AG09309 (cell line): Measurements from ENCODE around the gene MMP15.

Source experiments
- DNase-seq: peaks from one replicate; pipeline ENCODE4 v3.0.0-alpha.2; 2010; ENCODE audit warnings: low read depth
- H3K4me3 ChIP-seq: 2 replicates; pipeline ENCODE4 v1.5.1; 2011; ENCODE audit warnings: mild to moderate bottlenecking, low read depth, low read length, moderate library complexity; ENCODE audit not compliant: control insufficient read depth
- CTCF ChIP-seq: IDR thresholded peaks from 2 replicates; pipeline ENCODE4 v1.5.1; 2011; ENCODE audit warnings: mild to moderate bottlenecking, low read depth, low read length, inconsistent platforms; ENCODE audit not compliant: insufficient read depth, control insufficient read depth; ENCODE audit errors: missing control alignments

The MMP15 gene

GRCh38 chr16:58045096-58045495, 19.5 kb downstream of the MMP15 start:
- H3K4me3 ChIP-seq: no peak overlapping the region
- no peak for DNase-seq
- no peak for TF ChIP-seq CTCF

- no peak for TF ChIP-seq CTCF
- no peak for DNase-seq
Observed at GRCh38 chr16:58046054-58046881, 20.7 kb downstream of the MMP15 start.

GRCh38 chr16:58046936-58047335, 21.4 kb downstream of the MMP15 start:
- DNase-seq: no peak
- TF ChIP-seq CTCF: no peak
- no peak overlapping the region for H3K4me3 ChIP-seq

More at GRCh38 chr16:58046054-58046881, 20.7 kb downstream of the MMP15 start:
- no peak overlapping the region for H3K4me3 ChIP-seq

GRCh38 chr16:58047557-58048348, 22.2 kb downstream of the MMP15 start:
- no peak for TF ChIP-seq CTCF
- no peak overlapping the region for H3K4me3 ChIP-seq
- DNase-seq: no peak

DNA sequence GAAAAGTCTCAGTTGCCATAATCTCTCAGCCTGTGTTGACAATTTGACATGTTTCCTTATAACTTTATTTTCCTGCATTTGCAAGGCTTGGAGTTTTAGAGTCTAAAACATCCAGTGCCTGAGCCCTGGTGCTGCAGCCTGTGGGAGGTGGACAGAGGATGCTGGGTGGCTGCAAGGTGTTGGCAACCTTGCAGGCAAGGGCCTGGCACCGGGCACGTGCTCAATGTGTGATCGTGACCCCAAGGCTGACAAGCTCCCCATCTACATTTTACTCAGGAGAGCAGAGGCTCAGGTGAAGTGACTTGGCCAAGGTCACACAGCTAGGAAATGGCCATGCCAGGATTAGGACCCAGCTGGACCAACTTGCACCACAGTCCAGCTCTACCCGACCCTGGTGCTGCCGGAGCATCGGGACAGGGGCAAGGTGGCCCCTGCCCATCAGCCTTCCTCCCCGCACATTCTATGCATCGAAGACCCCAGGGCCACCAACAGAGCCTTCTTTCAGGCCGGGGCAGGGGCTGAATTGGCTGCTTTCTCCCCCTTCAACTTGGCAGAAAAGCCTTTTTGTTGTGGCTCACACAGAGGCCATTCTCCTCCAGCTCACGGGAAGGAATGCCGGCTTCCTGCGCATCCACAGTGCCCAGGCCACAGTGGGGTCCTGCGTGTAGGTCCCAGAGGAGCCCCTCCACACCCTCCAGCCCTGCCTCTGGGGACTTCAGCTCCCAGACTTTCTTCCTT, 23.1 kb downstream of the MMP15 start:
- no peak for TF ChIP-seq CTCF
- no peak for DNase-seq
- no peak overlapping the region for H3K4me3 ChIP-seq
